Keratinocyte (primary cell): Measurements from ENCODE around the gene GNA14. TPM values are rescaled to one million over a fixed set of nuclear protein-coding genes. Genes with fewer than 3 reads are reported as not detected.

ENCODE experiments used
- DNase-seq: peaks from one replicate; pipeline ENCODE4 v3.0.0-alpha.2; 2011; ENCODE audit warnings: low read depth, missing footprints, low spot score
- FAIRE-seq: peaks from 2 replicates; lab custom pipeline; 2011; peaks lifted over from hg19 to GRCh38; lab: Jason Lieb, UNC
- H2AFZ ChIP-seq: 2 replicates; pipeline ENCODE4 v1.6.0; 2012; ENCODE audit warnings: low read length, control low read depth, inconsistent platforms; ENCODE audit not compliant: control insufficient read depth
- H3K27ac ChIP-seq: 2 replicates; pipeline ENCODE4 v1.5.1; 2011; ENCODE audit warnings: low read length; ENCODE audit not compliant: control insufficient read depth, insufficient read depth
- H3K27me3 ChIP-seq: 3 replicates; pipeline ENCODE4 v1.6.0; 2011; ENCODE audit warnings: low read length; ENCODE audit not compliant: control insufficient read depth, insufficient read depth; ENCODE audit errors: extremely low read depth
- H3K36me3 ChIP-seq, 2 experiments: 2 replicates in 1 of 2; 3 replicates in 1 of 2; pipeline ENCODE4 v1.5.1; 2011; ENCODE audit warnings: low read length in 2 of 2, mild to moderate bottlenecking in 1 of 2; ENCODE audit not compliant: control insufficient read depth in 2 of 2, insufficient read depth in 2 of 2; ENCODE audit errors: extremely low read depth in 1 of 2
- H3K4me1 ChIP-seq: 3 replicates; pipeline ENCODE4 v1.5.1; 2011; ENCODE audit warnings: low read length; ENCODE audit not compliant: control insufficient read depth, insufficient read depth; ENCODE audit errors: extremely low read depth
- H3K4me2 ChIP-seq: 3 replicates; pipeline ENCODE4 v1.6.0; 2011; ENCODE audit warnings: low read depth, low read length; ENCODE audit not compliant: control insufficient read depth, insufficient read depth; ENCODE audit errors: extremely low read depth
- H3K4me3 ChIP-seq, 3 experiments: fragments of 200-600 bp in 1 of 3; sonication (generic) in 1 of 3; 2 replicates in 2 of 3; 3 replicates in 1 of 3; pipeline ENCODE4 v1.5.1; 2011 to 2016; ENCODE audit warnings: low read length in 3 of 3, mild to moderate bottlenecking in 3 of 3, control low read depth in 2 of 3, inconsistent platforms in 1 of 3, low read depth in 1 of 3, mixed read lengths in 1 of 3, mixed run types in 1 of 3, moderate library complexity in 1 of 3; ENCODE audit not compliant: control insufficient read depth in 2 of 3, insufficient read depth in 2 of 3; ENCODE audit errors: extremely low read depth in 1 of 3
- H3K79me2 ChIP-seq: 2 replicates; pipeline ENCODE4 v1.6.0; 2012; ENCODE audit warnings: low read length; ENCODE audit not compliant: control insufficient read depth, insufficient read depth
- H3K9ac ChIP-seq: 3 replicates; pipeline ENCODE4 v1.6.0; 2011; ENCODE audit warnings: low read length; ENCODE audit not compliant: control insufficient read depth, insufficient read depth; ENCODE audit errors: extremely low read depth
- H3K9me1 ChIP-seq: 3 replicates; pipeline ENCODE4 v1.6.0; 2011; ENCODE audit warnings: low read length; ENCODE audit not compliant: control insufficient read depth, insufficient read depth; ENCODE audit errors: extremely low read depth
- H3K9me3 ChIP-seq: 2 replicates; pipeline ENCODE4 v1.5.1; 2012; ENCODE audit warnings: low read depth, low read length; ENCODE audit not compliant: control insufficient read depth
- H4K20me1 ChIP-seq: 3 replicates; pipeline ENCODE4 v1.6.0; 2011; ENCODE audit warnings: low read length; ENCODE audit not compliant: control insufficient read depth, insufficient read depth; ENCODE audit errors: extremely low read depth
- EZH2 ChIP-seq: IDR thresholded peaks from one replicate; pipeline ENCODE4 v1.6.1; 2012; ENCODE audit warnings: inconsistent platforms, mild to moderate bottlenecking, low read length, moderate library complexity
- dilution Hi-C: fragments of 300-500 bp; cut with MboI; formaldehyde crosslinking; loops from one replicate; pipeline ENCODE4 v1.7.0; 2020; ENCODE audit warnings: low sequenced_read_pairs; ENCODE audit not compliant: extremely low pct_ligation_motif_present
- polyA plus RNA-seq, 5 experiments: library from polyadenylated mRNA; depleted of rRNA in 3 of 5; stranded (reverse) in 3 of 5; stranded (forward) in 1 of 5; unstranded in 1 of 5; fragments of >200 nt; gene quantifications; 1 replicate in 1 of 5; 2 replicates in 3 of 5; 3 replicates in 1 of 5; pipeline versions ENCODE4 v1.2.1 to v1.2.3, GENCODE V29; 2011 to 2012; ENCODE audit warnings: missing spikeins in 2 of 5, low read depth in 1 of 5, low replicate concordance in 1 of 5
- TF ChIP-seq, protein P1 (sequence below), 3 experiments: IDR thresholded peaks in 1 of 3; conservative IDR thresholded peaks in 1 of 3; optimal IDR thresholded peaks in 1 of 3; 2 replicates in 2 of 3; 3 replicates in 1 of 3; pipeline versions ENCODE3 to v1.5.1; 2011; ENCODE audit warnings: low read length in 3 of 3, mild to moderate bottlenecking in 3 of 3, moderate library complexity in 2 of 3, control low read depth in 1 of 3, inconsistent platforms in 1 of 3; ENCODE audit not compliant: insufficient read depth in 2 of 3; ENCODE audit errors: extremely low read depth in 1 of 3

GNA14 gene
- polyA plus RNA-seq, 1 donor (not counting 4 experiments of a cell fraction or from before 2014, with no cell fraction given), result not detected

DNA sequence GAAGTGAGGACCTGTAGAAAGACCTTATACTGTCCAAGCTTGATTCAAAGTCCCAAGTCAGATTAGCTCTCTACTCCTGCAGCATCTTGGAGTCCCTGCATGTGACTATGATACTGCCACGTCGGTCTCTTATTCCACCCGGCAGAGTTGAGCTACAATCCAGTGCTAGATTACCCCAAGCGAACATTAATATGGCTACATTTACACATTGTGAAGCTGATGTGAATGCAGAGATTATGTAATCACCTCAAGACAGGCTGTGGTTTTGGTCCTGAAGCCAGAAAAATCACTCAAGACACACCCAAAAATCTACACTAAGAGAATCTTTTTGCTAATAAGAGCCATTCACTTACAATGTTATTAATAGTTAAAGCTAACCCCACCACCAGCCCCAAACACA is 116.7 kb downstream of the GNA14 start:
- H3K9me1 ChIP-seq, result no peaks in the 10 kb centered on the region
- H3K4me2 ChIP-seq, result no peak overlapping the region
- no peaks in the 10 kb centered on the region for H3K79me2 ChIP-seq
- TF ChIP-seq, protein P1, sequence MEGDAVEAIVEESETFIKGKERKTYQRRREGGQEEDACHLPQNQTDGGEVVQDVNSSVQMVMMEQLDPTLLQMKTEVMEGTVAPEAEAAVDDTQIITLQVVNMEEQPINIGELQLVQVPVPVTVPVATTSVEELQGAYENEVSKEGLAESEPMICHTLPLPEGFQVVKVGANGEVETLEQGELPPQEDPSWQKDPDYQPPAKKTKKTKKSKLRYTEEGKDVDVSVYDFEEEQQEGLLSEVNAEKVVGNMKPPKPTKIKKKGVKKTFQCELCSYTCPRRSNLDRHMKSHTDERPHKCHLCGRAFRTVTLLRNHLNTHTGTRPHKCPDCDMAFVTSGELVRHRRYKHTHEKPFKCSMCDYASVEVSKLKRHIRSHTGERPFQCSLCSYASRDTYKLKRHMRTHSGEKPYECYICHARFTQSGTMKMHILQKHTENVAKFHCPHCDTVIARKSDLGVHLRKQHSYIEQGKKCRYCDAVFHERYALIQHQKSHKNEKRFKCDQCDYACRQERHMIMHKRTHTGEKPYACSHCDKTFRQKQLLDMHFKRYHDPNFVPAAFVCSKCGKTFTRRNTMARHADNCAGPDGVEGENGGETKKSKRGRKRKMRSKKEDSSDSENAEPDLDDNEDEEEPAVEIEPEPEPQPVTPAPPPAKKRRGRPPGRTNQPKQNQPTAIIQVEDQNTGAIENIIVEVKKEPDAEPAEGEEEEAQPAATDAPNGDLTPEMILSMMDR (optimal IDR thresholded peaks at IDR 0.05 in 1 of 3, IDR thresholded peaks at IDR 0.05 in 1 of 3, conservative IDR thresholded peaks at IDR 0.05 in 1 of 3; ENCODE audit: extremely low read depth in 1 of 3, insufficient read depth in 2 of 3, low read length in 3 of 3), result no peak
- TF ChIP-seq EZH2, result no peak
- no peaks in the 10 kb centered on the region for H3K27me3 ChIP-seq
- no peaks in the 10 kb centered on the region for H4K20me1 ChIP-seq
- dilution Hi-C loops, result no loop called here
- H2AFZ ChIP-seq, result no peak overlapping the region
- DNase-seq (no peak), FAIRE-seq (no peak)
- H3K4me3 ChIP-seq, result no peak overlapping the region
- no peak overlapping the region for H3K9ac ChIP-seq
- no peaks in the 10 kb centered on the region for H3K9me3 ChIP-seq
- no peak overlapping the region for H3K27ac ChIP-seq
- no peaks in the 10 kb centered on the region for H3K4me1 ChIP-seq
- H3K36me3 ChIP-seq, result no peaks in the 10 kb centered on the region

DNA sequence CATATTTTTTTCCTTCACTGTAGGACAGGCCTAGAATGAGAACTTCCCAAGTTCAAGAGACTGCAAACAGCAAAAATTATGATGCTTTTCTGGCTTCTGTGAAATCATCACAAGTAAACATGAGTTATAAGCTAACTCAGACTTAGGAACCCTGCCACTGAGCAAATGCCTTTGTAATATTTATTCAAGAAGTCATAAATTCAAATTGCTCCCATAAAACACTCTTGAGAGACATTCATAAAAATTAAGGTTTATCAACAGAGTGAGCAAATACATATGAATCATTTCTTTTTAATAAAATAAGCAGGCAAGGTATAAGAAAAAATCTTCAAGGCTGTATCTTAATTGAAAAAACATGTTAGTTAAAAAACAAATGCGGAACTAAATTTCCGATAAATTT is 124.2 kb downstream of the GNA14 start:
- Histone ChIP-seq H3K9me1 (no peaks in the 10 kb centered on the region), H3K36me3 (no peaks in the 10 kb centered on the region), H3K27me3 (no peaks in the 10 kb centered on the region), H2AFZ (no peak overlapping the region), H3K27ac (no peak overlapping the region), H3K9me3 (no peaks in the 10 kb centered on the region), H4K20me1 (no peaks in the 10 kb centered on the region), H3K79me2 (no peaks in the 10 kb centered on the region), H3K4me2 (no peak overlapping the region), H3K4me3 (no peak overlapping the region), H3K4me1 (no peaks in the 10 kb centered on the region), H3K9ac (no peak overlapping the region)
- DNase-seq (no peak), FAIRE-seq (no peak)
- TF ChIP-seq EZH2, result no peak
- TF ChIP-seq, protein P1 (optimal IDR thresholded peaks at IDR 0.05 in 1 of 3, IDR thresholded peaks at IDR 0.05 in 1 of 3, conservative IDR thresholded peaks at IDR 0.05 in 1 of 3; ENCODE audit: extremely low read depth in 1 of 3, insufficient read depth in 2 of 3, low read length in 3 of 3), result no peak
- dilution Hi-C loops, result no loop called here
